Vagina (tissue), 2 donors: ENCODE data around the gene PCNT.

Experiments used
- POLR2A ChIP-seq, 2 donors: fragments of 450-650 bp; IDR thresholded peaks; one replicate each; pipeline ENCODE4 v1.6.1; 2017; ENCODE audit warnings: antibody characterized with exemption in 2 of 2, mild to moderate bottlenecking in 2 of 2, moderate library complexity in 2 of 2
- TF ChIP-seq, protein P1 (sequence below), 3 experiments: fragments of 450-650 bp in 2 of 3; fragments of 200-600 bp in 1 of 3; sonication (generic) in 1 of 3; IDR thresholded peaks; one replicate each; pipeline ENCODE4 v1.5.1; 2017 to 2019; ENCODE audit warnings: antibody characterized with exemption in 3 of 3, mild to moderate bottlenecking in 2 of 3, moderate library complexity in 2 of 3

DNA sequence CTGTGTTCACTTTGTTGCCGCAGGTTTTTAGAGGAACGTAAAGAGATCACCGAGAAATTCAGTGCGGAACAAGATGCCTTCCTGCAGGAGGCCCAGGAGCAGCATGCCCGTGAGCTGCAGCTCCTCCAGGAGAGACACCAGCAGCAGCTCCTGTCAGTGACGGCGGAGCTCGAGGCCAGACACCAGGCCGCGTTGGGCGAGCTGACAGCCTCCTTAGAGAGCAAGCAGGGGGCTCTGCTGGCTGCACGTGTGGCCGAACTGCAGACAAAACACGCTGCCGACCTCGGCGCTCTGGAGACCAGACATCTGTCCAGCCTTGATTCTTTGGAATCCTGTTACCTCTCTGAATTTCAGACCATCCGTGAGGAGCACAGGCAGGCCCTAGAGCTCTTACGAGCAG is 42.6 kb downstream of the PCNT start:
- TF ChIP-seq, protein P1, sequence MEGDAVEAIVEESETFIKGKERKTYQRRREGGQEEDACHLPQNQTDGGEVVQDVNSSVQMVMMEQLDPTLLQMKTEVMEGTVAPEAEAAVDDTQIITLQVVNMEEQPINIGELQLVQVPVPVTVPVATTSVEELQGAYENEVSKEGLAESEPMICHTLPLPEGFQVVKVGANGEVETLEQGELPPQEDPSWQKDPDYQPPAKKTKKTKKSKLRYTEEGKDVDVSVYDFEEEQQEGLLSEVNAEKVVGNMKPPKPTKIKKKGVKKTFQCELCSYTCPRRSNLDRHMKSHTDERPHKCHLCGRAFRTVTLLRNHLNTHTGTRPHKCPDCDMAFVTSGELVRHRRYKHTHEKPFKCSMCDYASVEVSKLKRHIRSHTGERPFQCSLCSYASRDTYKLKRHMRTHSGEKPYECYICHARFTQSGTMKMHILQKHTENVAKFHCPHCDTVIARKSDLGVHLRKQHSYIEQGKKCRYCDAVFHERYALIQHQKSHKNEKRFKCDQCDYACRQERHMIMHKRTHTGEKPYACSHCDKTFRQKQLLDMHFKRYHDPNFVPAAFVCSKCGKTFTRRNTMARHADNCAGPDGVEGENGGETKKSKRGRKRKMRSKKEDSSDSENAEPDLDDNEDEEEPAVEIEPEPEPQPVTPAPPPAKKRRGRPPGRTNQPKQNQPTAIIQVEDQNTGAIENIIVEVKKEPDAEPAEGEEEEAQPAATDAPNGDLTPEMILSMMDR (IDR thresholded peaks at IDR 0.05): no peak
- TF ChIP-seq POLR2A (IDR thresholded peaks at IDR 0.05): no peak
